Middle frontal gyrus (tissue), 1 donor: ENCODE data around the gene HAO1.
"Not testable (repeated sequence)": the region's sequence is repeated elsewhere in the genome, so short reads cannot be mapped to it uniquely, and the experiment has no call there.

ENCODE experiments used
- DNase-seq: peaks from one replicate; pipeline ENCODE4 v3.0.0-alpha.2; 2015; ENCODE audit warnings: low spot score; ENCODE audit errors: extremely low spot score

HAO1 gene

GRCh38 chr20:7858734-7859250, 81.5 kb downstream of the HAO1 start:
- no peak for DNase-seq

DNA sequence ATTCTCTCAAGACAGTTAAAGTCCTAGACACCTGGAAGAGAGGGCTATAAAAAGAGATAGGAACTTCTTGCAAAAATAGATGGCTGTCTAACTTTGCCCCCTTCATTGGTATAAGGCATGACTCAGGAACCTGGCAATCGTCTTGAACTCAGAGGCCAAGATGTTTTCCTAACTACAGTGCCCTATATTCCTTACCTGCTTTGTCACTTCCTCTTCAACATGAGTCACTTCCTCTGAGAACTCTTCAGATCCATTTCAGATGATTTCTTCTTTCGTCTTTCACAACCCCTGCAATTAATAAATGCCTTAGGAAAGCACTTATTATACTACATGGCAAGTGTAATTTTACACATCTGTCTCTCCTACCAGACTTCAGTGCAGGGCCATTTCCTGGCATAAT, 83.5 kb downstream of the HAO1 start:
- DNase-seq, result no peak

DNA sequence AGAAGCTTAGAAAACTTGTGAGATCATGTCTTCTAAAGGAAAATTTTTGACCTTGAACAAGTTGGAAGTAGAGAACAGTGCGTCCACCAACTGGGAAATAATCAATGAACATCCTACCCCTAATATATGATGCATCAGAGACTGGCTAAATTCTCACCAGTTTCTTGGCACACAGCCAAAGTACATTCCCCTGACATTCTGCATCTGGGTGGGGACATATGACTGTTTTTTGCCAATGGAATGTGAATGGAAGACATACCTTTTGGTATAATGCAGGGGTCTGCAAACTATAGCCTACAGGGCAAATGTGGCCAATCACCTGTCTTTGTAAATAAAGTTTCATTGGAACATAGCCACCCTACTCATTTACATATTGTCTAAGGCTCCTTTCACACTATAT, 84.7 kb downstream of the HAO1 start:
- no peak for DNase-seq

- no peak for DNase-seq
Measured at GRCh38 chr20:7853493-7853892, 86.8 kb downstream of the HAO1 start.

GRCh38 chr20:7850775-7851490, 89.3 kb downstream of the HAO1 start:
- DNase-seq, result no peak

DNA sequence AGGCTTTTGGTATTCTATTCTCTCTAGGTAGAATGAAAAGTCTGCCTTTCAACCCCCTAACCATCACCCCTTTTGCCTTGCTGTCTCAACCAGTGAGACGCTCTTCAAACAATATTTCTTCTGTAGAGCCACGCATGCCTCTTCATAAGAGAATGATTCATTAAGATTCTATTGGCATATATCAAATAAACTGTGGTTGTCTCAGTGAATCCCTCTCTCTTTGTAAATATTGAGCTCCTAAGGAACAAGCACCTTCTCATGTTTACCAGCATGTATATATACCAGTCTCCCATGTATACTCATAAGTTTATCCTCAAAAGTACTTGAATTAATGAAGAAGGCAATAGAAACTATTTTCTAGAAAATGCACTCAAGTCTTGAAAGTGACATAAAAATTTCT, 90.6 kb downstream of the HAO1 start:
- DNase-seq, result no peak

DNA sequence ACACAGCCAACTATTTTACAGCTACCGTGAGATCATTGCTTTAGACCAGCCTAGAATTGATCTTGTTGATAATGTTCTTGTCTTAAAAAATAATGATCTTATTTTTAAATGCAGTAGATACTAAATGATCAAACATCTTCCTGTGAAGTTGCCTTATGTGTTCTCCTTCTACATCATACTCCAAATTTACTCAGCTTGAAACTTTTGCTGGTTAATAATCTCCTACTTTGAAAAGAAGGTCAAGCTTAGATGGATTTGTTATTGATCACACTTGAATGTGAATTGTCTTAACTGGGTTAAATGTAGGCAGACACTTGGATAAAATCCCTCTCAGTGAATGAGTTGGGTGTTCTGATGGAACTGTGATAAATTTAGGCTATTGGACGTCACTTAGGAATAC, 91.9 kb downstream of the HAO1 start:
- no peak for DNase-seq

DNA sequence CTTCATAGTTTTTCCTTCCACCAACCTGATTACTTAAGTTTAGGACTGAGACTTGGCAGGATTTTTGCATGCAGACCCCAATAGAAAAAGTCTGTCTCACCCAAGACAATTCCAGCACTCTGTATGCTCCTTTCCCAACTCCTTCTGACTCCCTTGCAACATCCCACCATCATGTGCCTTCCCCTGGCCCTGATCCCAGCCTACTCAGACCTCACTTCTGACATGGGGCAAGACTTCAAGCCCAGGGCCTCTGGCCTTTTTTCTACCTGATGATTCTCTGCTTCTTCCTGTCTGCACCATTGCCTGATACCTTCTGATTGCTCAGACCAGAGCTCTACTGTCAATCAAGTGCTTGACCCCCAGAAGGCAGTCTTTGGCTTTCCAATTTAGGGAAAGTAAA, 96.6 kb downstream of the HAO1 start:
- DNase-seq, result no peak

- no peak for DNase-seq
Measured at GRCh38 chr20:7841971-7842310, 98.3 kb downstream of the HAO1 start.

DNA sequence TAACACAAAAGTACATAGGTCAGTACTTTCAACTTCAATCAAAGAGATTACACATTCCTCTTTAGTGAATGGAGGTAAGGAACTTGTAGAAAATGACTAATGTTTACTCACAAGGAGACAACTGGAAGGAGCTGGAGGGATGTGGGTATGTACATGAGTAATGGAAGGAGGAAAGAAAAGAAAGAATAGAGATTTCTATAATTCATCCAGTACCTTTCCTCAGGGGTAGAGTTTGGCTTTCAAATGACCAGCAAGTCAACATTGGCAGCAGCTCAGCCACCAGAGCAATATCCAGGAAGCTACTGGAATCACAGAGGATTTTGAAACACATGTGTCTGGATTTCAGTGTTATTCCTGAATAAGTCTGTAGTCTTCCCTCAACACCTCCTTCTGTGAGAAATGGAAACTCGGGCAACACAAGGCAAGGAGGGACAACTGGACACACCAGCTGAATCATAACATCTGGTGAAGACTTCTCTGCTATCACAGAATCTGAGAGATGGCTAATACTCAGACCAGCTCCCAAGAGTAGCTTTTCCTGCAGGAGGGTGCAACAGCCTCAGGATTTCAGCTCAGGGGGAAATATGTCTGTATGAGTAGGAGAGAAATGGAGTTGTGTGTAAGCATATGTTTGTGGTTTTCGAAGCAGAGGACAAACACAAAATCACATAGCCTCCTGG, 98.8 kb downstream of the HAO1 start:
- no peak for DNase-seq

GRCh38 chr20:7836076-7836475, 104.2 kb downstream of the HAO1 start:
- DNase-seq, result no peak

- DNase-seq, result not testable (repeated sequence)
Measured at GRCh38 chr20:7834441-7834840, 105.8 kb downstream of the HAO1 start.
